Activated CD4-positive, alpha-beta T cell treated with anti-CD3 and anti-CD28 coated beads for 48 hours (primary cell): Measurements from ENCODE around the gene AHI1.

Source experiments
- DNase-seq: peaks from one replicate; pipeline ENCODE4 v3.0.0-alpha.2; 2020

Gene AHI1

DNA sequence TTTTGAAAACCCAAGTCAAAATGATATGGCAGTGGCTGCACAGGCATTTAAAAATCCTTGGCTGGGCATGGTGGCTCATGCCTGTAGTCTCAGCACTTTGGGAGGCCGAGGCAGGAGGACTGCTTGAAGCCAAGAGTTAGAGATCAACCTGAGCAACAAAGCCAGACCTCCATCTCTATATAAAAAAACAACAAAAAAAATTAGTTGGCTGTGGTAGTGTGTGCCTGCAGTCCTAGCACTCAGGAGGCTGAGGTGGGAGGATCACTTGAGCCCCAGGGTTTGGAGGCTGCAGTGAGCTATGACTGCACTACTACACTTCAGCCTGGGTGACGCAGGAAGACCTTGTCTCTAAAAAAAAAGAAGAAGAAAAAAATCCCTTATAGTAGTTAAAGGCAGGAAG is 173.6 kb downstream of the AHI1 start:
- DNase-seq, result no peak

DNA sequence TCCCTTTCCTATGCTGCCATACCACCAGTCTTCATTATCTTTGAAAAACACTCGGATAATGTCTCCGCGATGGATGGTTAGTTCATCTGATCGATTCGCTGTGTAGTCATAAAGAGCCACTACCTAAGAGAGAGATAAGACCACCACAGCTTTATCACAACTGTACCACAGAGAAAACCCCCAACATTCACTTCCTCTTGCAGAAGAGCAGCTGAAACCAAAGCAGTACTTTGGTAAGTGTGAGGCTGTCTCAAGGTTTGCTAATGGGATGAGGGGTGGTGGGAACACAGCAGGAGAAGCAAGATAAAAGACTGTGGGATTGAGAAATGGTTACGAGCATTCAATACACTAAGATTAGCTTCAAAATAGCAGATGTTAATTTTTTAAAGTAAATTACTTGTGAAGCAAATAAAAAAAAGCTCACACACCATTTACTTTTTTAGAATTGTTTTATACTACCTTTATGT is 174.3 kb downstream of the AHI1 start:
- DNase-seq, result no peak

DNA sequence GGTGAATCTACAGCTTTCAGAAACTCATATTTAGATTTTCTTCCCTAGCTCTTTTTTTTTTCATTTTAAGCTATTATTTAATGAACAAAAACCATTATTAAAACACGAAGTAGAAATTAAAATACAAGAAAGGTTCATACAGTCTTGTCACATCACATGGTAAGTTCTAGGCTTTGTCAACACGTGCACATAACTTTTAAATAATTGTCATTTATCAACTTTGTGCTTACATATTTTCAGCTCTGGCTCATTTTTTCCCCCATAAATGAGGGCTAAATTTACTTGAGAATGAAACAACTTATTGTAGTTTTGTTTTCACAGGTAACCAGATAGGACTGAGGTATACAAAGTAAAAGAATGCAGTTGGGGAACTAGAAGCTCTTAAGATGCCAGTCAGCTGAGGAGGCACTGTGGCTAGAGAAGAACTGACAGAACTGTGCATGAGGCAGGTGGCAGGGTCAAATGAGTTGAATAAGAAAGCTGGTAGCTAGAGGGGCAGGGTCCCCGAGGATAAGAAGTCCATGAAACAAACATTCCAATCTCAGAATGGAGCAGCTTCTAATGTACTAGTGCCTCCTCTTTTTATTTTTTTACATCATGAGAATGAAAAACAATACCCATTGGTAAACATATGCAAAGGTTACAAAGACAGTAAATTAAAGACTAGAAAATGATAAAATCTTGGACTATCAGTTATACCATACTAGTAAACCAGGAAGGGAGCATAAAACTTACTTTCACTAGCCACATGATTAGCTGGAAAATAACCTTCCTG is 174.9 kb downstream of the AHI1 start:
- no peak for DNase-seq

DNA sequence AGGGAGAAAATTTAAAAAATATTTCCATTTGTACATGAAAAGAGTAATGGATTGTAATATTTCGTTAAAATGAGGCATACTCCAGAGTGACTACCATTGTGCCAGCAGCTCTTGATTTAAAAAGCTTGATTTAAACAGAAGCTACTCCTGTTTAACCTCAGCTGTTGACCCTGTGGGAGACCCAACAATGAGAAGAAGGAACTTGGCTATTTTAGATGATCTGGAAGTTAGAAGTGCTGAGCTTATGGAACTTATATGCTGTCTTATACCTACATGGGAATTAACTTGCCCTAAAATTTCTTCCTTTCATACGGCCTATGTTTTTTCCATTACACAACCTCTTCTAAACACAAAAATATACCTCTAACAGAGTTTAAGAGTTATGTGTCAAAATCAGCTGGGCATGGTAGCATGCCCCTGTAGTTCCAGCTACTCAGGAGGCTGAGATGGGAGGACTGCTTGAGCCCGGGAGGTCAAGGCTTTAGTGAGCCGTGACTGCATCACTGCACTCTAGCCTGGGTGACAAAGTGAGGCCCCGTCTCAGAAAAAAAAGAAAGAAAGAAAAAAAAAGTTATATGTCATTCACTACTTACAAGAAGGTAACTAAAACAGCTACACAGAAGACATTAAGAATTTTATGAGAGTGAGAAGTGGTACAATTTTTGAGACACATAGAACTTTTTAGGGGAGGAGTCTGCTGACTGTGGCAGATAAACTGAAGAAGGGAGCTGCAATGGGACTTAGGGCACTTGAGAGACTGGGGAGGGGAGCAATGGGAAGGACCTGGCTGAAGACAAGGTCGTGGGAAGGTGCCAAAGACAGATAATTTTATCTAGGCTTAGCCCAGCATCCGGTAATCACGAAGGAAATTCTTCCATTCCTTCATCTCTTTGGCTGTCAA is 176.6 kb downstream of the AHI1 start:
- no peak for DNase-seq

DNA sequence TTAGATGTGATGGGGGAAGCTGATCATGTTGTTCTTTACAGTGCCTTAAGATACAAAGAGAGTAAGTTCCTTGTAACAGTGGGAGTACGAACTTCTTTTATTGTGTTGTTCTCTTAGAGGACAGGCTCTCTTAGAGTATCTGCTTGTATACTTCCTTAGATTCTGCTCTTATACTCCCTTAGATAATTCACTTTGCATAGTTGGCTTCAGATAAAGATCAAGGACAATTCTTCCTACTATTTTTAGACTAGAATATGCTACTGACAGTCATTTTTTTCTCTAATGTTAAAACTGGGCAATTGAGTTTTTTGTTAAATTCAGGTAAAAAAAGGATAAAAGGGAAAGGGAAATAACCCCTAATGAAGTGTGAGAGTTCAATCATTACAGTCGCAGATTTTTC is 177.7 kb downstream of the AHI1 start:
- no peak for DNase-seq

DNA sequence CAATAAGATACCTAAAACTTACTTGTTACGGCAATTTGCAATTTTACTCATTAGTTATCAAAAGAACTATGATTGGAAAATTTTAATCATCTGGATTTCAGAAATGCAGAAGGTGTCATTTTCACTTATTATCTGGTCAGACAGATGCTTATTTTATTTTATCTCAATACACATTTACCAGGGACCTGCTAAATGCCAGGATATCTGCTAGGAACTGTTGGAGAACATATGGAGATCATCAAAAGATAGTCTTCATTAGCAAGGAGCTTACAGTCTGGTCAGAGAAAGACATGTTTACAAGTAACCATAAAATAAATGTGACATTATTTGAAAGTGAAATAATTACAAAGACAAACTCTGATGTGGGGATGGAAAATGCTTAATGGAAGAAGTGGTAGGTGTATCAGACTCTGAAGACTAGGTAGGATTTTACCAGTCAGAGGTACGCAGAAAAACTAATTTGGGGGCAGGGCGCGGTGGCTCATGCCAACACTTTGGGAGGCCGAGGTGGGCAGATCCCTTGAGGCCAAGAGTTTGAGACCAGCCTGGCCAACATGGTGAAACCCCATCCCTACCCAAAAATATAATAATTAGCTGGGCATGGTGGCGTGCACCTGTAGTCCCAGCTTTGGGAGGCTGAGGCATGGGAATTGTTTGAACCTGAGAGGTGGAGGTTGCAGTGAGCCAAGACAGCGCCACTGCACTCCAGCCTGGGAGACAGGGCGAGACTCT is 178.6 kb downstream of the AHI1 start:
- no peak for DNase-seq

DNA sequence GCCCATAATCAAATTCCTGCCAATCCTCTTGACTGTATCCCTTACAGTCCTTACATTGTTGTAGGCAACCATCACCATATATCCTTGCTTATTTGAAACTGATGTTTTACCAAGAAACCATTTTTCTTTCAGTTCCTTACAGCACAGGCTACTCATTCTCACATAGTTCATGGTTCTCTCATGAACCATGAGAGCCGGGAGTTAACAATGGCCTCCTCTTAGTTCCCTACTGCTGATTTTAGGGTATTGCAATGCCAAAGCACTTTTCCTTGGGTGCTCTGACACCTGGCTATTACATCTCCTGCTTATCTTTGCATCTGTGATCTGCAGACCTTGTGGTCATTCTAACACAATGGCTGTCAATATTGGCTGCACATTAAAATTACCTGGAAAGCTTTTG is 183.0 kb downstream of the AHI1 start:
- DNase-seq, result no peak

DNA sequence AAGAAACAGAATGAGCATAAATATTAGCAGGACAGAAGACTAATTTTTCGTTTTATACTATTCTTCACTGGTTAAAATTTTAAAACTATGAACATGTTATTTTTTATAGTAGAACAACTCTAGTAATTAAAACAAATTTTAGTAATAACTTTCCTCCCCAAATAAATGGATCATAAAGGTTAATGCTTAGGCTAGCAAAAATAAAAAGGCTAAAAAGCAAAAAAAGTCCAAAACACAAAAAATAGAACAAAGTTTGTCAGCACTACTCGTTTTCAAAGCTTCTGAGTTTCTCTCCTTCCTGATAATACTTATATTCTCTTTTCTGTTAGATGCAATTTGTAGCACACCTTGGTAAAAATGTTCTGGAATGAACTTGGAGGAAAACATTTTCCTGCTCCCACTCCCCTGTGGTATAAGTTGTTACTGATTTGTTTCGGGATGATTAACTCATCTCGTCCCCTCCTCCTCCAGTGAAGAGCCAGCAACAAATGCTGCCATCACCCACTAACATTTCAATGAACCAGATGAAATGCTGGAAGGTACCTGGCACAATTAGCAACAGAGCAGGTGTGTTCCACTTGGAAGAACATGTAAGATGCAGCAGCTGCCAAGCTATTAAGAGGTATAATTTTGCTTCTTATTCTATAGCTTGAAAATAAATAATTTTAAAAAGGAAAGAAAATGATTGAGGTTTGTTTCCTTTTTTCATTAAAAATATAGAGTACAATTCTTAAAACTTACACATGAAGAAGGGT is 185.9 kb downstream of the AHI1 start:
- DNase-seq, result no peak

DNA sequence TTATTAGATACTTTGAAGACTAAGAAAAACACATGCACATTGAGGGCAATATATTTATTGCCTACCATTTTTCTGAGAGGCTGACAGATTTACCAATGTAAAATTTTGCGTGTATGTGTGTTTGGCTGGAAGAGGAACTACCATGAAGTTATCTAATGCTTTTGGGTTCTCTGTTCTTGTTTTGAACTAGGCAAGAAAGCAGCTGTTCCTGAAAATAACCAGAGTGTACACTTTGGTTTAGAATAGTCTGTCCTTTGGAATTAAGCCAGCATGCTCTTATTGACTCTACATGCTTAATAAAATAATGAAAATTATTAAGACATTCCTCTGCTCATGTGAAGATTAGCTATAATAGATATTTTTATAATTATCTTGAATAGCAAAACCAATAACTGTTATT is 187.2 kb downstream of the AHI1 start:
- no peak for DNase-seq

DNA sequence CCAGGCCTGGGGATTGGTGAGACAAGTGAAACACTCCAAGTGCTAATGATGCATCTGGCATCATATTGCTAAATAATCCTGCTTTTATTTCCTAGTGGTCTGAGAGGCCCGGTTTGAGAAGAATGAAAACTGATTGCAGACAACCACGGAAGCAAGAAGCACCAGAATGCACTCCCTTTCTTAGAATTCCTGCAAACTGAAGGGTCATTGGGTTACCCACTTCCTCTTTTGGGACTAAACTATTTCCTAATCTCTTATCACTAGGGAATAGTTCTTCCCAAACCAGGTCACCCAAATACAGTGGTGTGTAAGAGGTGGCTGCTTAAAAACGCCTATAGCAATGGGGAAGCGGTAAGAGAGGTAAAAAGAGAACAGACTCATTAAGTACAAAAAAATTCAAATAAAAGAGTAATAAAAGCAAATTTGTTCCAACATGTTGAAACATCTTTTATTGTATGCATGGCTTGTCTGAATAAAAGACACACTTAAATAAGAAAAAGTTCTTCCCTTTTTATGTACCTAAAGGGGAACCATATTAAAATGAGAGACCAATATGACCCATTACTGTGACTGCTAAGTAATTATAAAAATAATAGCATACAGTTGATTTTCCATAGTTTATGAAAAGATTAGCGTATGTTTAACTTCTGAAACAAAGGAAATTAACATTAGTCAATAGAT is 190.7 kb downstream of the AHI1 start:
- DNase-seq, result no peak

DNA sequence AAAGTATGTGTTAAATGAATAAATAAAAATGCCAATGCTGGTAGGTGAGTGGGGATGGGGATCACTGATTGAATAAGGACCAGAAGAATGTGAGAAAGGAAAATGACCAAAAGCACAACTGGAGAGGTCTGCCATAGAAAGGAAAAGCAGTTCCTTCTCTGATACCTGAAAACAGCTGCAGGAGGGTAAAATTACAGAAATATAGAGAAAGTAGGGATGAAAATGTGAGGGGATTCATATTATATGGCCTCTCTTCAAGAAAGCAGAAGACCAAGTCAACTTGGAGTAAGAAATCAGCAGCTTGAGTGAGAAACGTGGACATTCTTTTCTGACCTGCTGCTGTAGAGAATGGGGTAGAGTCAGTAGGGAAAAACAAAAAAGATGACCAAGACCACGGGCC is 191.4 kb downstream of the AHI1 start:
- DNase-seq, result no peak

DNA sequence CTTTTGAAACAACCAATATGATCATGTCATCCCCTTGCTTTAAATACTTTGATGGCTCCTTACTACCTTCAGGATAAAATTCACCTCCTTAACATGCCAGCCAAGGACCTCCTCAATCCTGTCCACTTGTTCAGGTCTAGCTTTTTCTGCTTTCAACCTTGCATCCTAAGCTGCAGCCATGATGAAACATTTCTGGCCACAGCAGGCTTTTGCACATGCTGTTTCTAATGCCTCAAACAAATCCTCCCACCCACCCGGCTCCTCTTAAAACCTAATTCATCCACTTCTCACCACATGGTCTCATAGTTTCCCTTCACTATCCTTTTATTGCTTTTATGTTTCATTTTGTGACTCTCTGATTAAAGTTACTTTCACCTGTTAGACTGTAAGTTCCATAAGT is 191.9 kb downstream of the AHI1 start:
- no peak for DNase-seq

DNA sequence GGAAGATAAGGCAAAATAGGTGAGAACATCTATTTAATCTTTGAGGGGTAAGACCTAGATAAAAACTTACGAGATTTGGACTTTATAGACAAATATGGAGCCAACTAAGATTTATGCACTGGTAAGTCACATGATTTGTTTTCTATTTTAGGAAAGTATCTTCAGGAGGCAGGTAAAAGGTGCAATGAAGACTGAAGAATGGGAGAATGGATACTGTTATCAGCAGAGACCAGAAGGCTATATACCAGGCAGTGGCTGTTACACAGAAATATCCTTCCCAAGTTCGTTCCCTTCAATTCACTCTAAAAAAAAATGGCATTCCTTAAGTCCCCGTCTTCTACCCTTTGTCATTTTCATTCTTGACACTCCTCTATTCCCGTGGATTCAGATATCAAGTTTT is 192.7 kb downstream of the AHI1 start:
- DNase-seq, result no peak

DNA sequence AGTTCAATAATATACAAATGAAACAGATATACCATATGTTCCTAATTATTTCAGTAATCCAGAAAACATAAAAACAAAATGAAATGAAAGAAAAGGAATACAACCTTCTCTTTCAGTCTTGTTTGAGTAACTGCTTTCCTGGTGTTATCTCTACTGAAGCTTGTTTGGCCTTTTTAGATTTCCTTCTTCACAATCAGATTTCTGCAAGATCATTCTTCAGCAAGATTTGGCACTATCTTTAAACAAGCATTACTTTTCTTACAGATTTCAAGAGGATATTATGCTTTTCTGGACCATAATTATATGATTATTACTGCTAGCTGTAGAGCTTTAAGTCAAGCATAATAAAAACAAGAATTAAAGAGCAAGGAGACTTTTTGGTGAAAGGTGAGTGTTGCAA is 196.2 kb downstream of the AHI1 start:
- no peak for DNase-seq

DNA sequence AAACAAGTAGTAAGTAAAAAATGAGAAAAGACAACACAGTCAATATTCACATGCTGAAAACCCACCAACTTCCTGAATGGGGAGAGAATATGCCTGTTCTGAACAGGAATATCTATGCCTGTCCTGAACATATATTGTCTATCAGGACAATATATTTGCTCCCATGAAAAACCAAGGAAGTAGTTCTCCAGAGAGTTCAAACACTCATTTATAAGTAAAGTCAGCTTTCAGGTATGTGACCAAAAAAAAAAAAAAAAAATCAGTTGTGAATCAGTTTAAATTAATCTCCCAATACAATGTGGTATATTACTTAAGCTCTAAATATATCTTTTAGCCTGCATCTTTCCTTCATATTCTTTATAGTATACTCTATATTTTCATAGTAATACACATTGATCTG is 197.0 kb downstream of the AHI1 start:
- no peak for DNase-seq

DNA sequence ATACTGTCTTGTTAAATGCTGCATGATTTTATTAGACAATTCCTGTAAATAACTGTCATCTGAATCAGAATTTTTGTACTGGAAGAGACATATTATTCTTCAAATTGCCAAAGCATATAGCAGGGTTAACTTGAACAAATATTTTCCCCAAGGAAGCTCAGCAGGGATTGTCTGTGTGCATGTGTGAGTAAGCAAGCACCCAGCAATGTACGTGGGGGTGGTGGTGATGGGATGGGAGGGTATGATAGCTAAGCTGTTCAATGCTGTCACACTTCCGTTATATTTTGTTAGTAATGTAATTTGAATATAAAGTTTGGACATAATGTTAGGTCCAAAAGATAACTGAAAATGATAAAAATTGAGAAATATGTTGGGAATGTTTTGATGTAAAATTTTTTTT is 198.3 kb downstream of the AHI1 start:
- DNase-seq, result no peak

DNA sequence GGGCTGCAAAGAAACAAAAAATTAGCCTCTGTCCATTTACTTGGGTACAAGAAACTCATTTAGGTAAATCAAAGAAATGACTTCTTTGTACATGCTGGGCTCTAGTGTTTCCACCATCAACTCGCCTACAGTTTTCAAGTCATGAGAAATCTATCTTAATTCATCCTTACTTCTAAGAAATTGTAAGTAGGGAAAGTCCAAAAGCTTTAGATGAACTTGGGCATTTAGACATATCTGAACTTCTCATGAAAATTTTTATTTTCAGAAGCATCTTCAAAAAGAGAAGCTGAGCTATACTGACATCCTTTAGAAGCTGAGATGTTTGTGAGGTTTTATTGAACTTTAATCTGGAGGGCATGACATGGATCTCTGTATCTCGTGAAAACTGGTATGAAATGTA is 199.1 kb downstream of the AHI1 start:
- no peak for DNase-seq

DNA sequence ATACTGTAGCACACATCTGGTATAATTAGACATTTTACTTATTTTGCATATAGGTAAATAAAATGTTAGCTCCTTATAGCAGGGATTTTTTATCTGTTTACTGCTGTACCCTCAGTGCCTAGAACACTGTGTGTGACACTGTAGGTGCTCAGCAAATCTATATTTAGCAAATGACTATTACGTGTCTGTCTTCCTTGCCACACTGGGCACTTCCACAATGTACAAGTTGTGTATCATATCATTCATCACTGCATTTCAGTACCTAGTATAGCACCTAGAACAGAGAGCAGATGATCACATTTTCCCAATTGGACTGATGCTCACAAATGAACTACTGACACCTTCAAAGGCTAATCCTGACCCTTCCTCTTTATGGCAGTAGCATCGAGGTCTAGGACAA is 200.8 kb downstream of the AHI1 start:
- DNase-seq, result no peak

DNA sequence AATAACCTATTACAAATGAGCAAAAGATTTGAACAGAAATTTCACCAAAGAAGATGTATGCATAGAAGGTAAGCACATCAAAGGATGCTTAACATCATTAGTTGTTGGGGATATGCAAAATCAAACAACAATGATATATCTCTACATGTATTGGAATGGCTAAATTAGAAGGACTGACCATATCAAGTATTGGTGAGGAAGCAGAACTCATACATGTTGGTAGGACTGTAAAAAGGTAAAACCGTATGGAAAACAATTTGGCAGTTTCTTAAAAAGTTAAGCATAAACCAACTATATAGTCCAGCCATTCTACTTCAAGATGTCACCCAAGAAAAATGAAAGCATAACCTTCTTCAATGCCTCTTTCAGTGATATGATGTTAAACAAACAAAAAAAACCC is 202.5 kb downstream of the AHI1 start:
- no peak for DNase-seq

DNA sequence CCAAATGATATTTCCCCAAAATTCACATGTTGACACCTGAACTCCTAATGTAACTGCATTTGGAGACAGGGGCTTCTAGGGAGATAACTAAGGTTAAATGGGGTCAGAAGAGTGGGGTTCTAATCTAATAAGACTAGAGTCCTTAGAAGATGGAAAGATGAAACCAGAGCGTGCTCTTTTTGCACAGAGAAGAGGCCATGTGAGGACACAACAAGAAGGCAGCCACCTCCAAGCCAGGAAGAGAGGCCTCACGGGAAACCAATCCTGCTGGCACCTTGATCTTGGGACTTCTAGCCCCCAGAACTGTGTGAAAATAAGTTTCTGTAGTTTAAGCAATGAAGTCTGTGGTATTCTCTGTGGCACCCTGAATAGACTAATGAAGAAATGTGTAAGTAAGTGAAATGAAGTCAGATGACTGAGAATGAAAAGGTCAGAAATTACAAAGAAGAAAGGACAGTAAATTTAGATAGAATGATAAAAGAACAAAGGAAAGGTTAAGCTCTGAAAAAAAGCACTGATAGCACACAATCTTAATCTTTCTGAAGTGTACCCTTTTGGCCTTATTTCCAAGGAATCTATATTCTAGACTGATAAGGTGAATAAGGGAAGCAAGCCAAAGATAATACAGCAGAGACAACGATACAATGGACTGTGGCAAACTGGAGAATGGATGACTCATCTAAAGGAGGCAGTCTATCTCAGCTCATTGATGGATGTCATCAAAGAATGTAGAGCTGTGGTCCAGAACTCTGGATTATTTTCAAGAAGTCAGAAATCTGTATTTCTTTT is 206.1 kb downstream of the AHI1 start:
- DNase-seq, result no peak

DNA sequence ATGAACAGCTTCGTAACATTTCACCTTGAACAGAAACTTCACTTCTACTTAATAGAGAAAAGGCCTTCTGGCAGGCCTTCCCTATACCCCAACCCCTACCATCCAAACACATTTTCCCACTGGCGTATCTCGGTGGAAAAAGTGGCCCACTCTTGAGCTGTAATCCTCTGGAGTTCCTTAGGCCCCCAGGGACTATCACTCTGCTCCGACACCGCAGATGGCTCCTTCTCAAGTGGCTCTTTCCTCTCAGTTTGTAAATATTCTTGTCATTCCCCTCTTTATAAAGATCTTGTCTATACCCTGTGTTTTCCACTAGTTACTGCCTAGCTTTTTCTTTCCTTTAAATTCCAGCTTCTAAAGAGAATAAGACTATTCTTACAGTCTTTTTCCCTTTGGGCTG is 207.7 kb downstream of the AHI1 start:
- no peak for DNase-seq
